Activated CD4-positive, alpha-beta memory T cell treated with anti-CD3 and anti-CD28 coated beads, Interleukin-2, amount 10 ng/mL, durations not matched to agents 7 days and 5 days (primary cell): ENCODE data around the gene EGLN2. TPM values are rescaled to one million over a fixed set of nuclear protein-coding genes. Genes with fewer than 3 reads are reported as not detected.
"Not testable (repeated sequence)": the region's sequence is repeated elsewhere in the genome, so short reads cannot be mapped to it uniquely, and the experiment has no call there.

ENCODE experiments used
- CTCF ChIA-PET: fragments of 350-600 bp; sonication (Branson Sonifier 250); formaldehyde crosslinking; loops from one replicate; lab custom pipeline; 2021; ENCODE audit warnings: antibody characterized with exemption, inconsistent platforms; lab: Charles Lee
- POLR2A ChIA-PET: fragments of 350-600 bp; sonication (Branson Sonifier 250); formaldehyde crosslinking; loops from one replicate; lab custom pipeline; 2021; ENCODE audit warnings: antibody characterized with exemption; lab: Charles Lee
- DNase-seq: peaks from one replicate; pipeline ENCODE4 v3.0.0-alpha.2; 2020
- H3K27ac Mint-ChIP-seq: one replicate; pipeline ENCODE4 v1.8.0; 2021; ENCODE audit warnings: mild to moderate bottlenecking, mixed read lengths
- H3K27me3 Mint-ChIP-seq: one replicate; pipeline ENCODE4 v1.8.0; 2021; ENCODE audit warnings: mixed read lengths
- H3K36me3 Mint-ChIP-seq: one replicate; pipeline ENCODE4 v1.8.0; 2021; ENCODE audit warnings: low read depth, mixed read lengths
- H3K4me1 Mint-ChIP-seq: one replicate; pipeline ENCODE4 v1.8.0; 2021; ENCODE audit warnings: mixed read lengths
- H3K4me3 Mint-ChIP-seq: one replicate; pipeline ENCODE4 v1.8.0; 2021; ENCODE audit warnings: mild to moderate bottlenecking, mixed read lengths
- H3K9me3 Mint-ChIP-seq: one replicate; pipeline ENCODE4 v1.8.0; 2021; ENCODE audit warnings: mixed read lengths
- total RNA-seq, 2 experiments: library from RNA; stranded (reverse); gene quantifications; one replicate each; pipeline ENCODE4 v1.2.3, GENCODE V29; 2021

Gene EGLN2
- total RNA-seq, 2 experiments from 2014 or later, result 127 to 128 TPM

GRCh38 chr19:40762754-40763470 lies 36.1 kb upstream of the EGLN2 start:
- H3K36me3 Mint-ChIP-seq, result peaks cover 82% of the 10 kb centered on the region
- ChIA-PET POLR2A (interaction anchor here (1.0 to 1.3 kb wide), 2 partner anchors 9 to 13 kb away, joined by 4 read pairs; partner anchors contain the start of gene ACTMAP), CTCF (no interaction called here)
- no peaks in the 10 kb centered on the region for H3K9me3 Mint-ChIP-seq
- no peak for DNase-seq
- H3K4me3 Mint-ChIP-seq, result no peak overlapping the region
- H3K27me3 Mint-ChIP-seq, result no peaks in the 10 kb centered on the region
- peaks cover 44% of the 10 kb centered on the region for H3K4me1 Mint-ChIP-seq
- peak overlapping the region; percentile 34 for H3K27ac Mint-ChIP-seq

- H3K9me3 Mint-ChIP-seq, result no peaks in the 10 kb centered on the region
- POLR2A ChIA-PET, result interaction anchor here (1.0 to 1.3 kb wide), 2 partner anchors 9 to 14 kb away, joined by 4 read pairs; partner anchors contain the start of gene ACTMAP
- H3K27me3 Mint-ChIP-seq, result no peaks in the 10 kb centered on the region
- CTCF ChIA-PET, result no interaction called here
- no peak overlapping the region for H3K27ac Mint-ChIP-seq
- DNase-seq, result no peak
- H3K4me3 Mint-ChIP-seq, result no peak overlapping the region
- peaks cover 39% of the 10 kb centered on the region for H3K4me1 Mint-ChIP-seq
- peaks cover 76% of the 10 kb centered on the region for H3K36me3 Mint-ChIP-seq
These were observed 35.5 kb upstream of the EGLN2 start for GRCh38 chr19:40763526-40763925.

GRCh38 chr19:40763963-40764362 lies 35.0 kb upstream of the EGLN2 start:
- H3K27ac Mint-ChIP-seq, result peak overlapping the region; percentile 4
- CTCF ChIA-PET, result no interaction called here

GRCh38 chr19:40766385-40766784 lies 32.6 kb upstream of the EGLN2 start:
- not testable (repeated sequence) for DNase-seq, H3K27ac Mint-ChIP-seq, H3K9me3 Mint-ChIP-seq, H3K4me3 Mint-ChIP-seq, H3K27me3 Mint-ChIP-seq
- peaks cover 35% of the 10 kb centered on the region for H3K4me1 Mint-ChIP-seq
- POLR2A ChIA-PET, result interaction anchor here (1.1 to 2.6 kb wide), 4 partner anchors 9 to 16 kb away, joined by 3 to 15 read pairs (median 6); partner anchors contain the start of genes ACTMAP, RAB4B and SNRPA
- H3K36me3 Mint-ChIP-seq, result peaks cover 69% of the 10 kb centered on the region
- CTCF ChIA-PET, result interaction anchor here (1.2 kb wide), 1 partner anchor 9 kb away, joined by 3 read pairs; no protein-coding TSS in a partner anchor

More at GRCh38 chr19:40763963-40764362, 35.0 kb upstream of the EGLN2 start:
- no peak for DNase-seq
- peaks cover 78% of the 10 kb centered on the region for H3K36me3 Mint-ChIP-seq
- POLR2A ChIA-PET, result interaction anchor here (1.3 kb wide), 1 partner anchor 10 kb away, joined by 4 read pairs; no protein-coding TSS in a partner anchor
- H3K4me3 Mint-ChIP-seq, result no peak overlapping the region
- peaks cover 39% of the 10 kb centered on the region for H3K4me1 Mint-ChIP-seq
- H3K27me3 Mint-ChIP-seq, result no peaks in the 10 kb centered on the region
- no peaks in the 10 kb centered on the region for H3K9me3 Mint-ChIP-seq

GRCh38 chr19:40768869-40769268 lies 30.1 kb upstream of the EGLN2 start:
- POLR2A ChIA-PET, result interaction anchor here (1.7 kb wide), 1 partner anchor 10 kb away, joined by 7 read pairs; the partner anchor contains the start of gene RAB4B
- peaks cover 46% of the 10 kb centered on the region for H3K36me3 Mint-ChIP-seq

GRCh38 chr19:40771101-40771862 lies 27.7 kb upstream of the EGLN2 start:
- Mint-ChIP-seq H3K4me1 (peaks cover 14% of the 10 kb centered on the region), H3K36me3 (peaks cover 24% of the 10 kb centered on the region)
- not testable (repeated sequence) for H3K27ac Mint-ChIP-seq, DNase-seq, H3K4me3 Mint-ChIP-seq, H3K27me3 Mint-ChIP-seq, H3K9me3 Mint-ChIP-seq
- ChIA-PET POLR2A (interaction anchor here (1.1 to 1.6 kb wide), 5 partner anchors 10 to 34 kb away, joined by 3 to 8 read pairs (median 5); partner anchors contain the start of gene ACTMAP), CTCF (interaction anchor here (2.2 kb wide), 1 partner anchor 34 kb away, joined by 7 read pairs; no protein-coding TSS in a partner anchor)

More at GRCh38 chr19:40768869-40769268, 30.1 kb upstream of the EGLN2 start:
- H3K4me1 Mint-ChIP-seq, result peaks cover 23% of the 10 kb centered on the region
- no peaks in the 10 kb centered on the region for H3K27me3 Mint-ChIP-seq
- no peaks in the 10 kb centered on the region for H3K9me3 Mint-ChIP-seq
- H3K27ac Mint-ChIP-seq, result no peak overlapping the region
- DNase-seq, result no peak
- CTCF ChIA-PET, result no interaction called here
- H3K4me3 Mint-ChIP-seq, result no peak overlapping the region

- CTCF ChIA-PET, result interaction anchor here (0.6 to 4.1 kb wide), 3 partner anchors 22 to 114 kb away, joined by 3 to 48 read pairs (median 5); partner anchors contain the start of genes ACTMAP and SNRPA
- no peak within 1 kb of the TSS for H3K27ac Mint-ChIP-seq
These were observed 23.9 kb upstream of the EGLN2 start, which contains the start of gene MIA for GRCh38 chr19:40774916-40775631. Gene MIA, plus strand, starts transcription at chr19:40775521. Its CDS starts 22 bp downstream, at chr19:40775543.

GRCh38 chr19:40775632-40776022 lies 23.4 kb upstream of the EGLN2 start:
- H3K36me3 Mint-ChIP-seq, result peaks cover 22% of the 10 kb centered on the region
- POLR2A ChIA-PET, result interaction anchor here (3.7 to 7.7 kb wide), 2 partner anchors 23 to 26 kb away, joined by 161 to 244 read pairs; partner anchors contain the start of genes ACTMAP, EGLN2 and SNRPA
- H3K27ac Mint-ChIP-seq, result no peak overlapping the region
- H3K9me3 Mint-ChIP-seq, result no peaks in the 10 kb centered on the region
- no peak overlapping the region for H3K4me3 Mint-ChIP-seq
- peaks cover 40% of the 10 kb centered on the region for H3K4me1 Mint-ChIP-seq
- DNase-seq, result no peak
- H3K27me3 Mint-ChIP-seq, result peaks cover 2% of the 10 kb centered on the region
- CTCF ChIA-PET, result interaction anchor here (1.3 to 4.1 kb wide), 3 partner anchors 22 to 31 kb away, joined by 5 to 48 read pairs (median 41); partner anchors contain the start of genes ACTMAP, EGLN2 and SNRPA

More at GRCh38 chr19:40774916-40775631, 23.9 kb upstream of the EGLN2 start, which contains the start of gene MIA:
- Mint-ChIP-seq H3K9me3 (no peaks in the 10 kb centered on the region), H3K36me3 (peaks cover 20% of the 10 kb centered on the region), H3K4me3 (no peak within 1 kb of the TSS), H3K4me1 (peaks cover 37% of the 10 kb centered on the region), H3K27me3 (peaks cover 2% of the 10 kb centered on the region)
- POLR2A ChIA-PET, result interaction anchor here (7.7 kb wide), 1 partner anchor 23 kb away, joined by 244 read pairs; the partner anchor contains the start of genes ACTMAP and SNRPA
- no peak for DNase-seq

GRCh38 chr19:40776364-40776763 lies 22.6 kb upstream of the EGLN2 start:
- POLR2A ChIA-PET, result interaction anchor here (2.6 to 7.7 kb wide), 3 partner anchors 24 to 86 kb away, joined by 11 to 244 read pairs (median 161); partner anchors contain the start of genes ACTMAP, EGLN2, NUMBL and SNRPA
- CTCF ChIA-PET, result interaction anchor here (1.7 to 4.1 kb wide), 4 partner anchors 22 to 43 kb away, joined by 6 to 50 read pairs (median 44); partner anchors contain the start of genes ACTMAP, EGLN2 and SNRPA
- H3K4me1 Mint-ChIP-seq, result peaks cover 36% of the 10 kb centered on the region
- no peak overlapping the region for H3K4me3 Mint-ChIP-seq
- H3K36me3 Mint-ChIP-seq, result peaks cover 20% of the 10 kb centered on the region
- H3K27ac Mint-ChIP-seq, result no peak overlapping the region
- peaks cover 2% of the 10 kb centered on the region for H3K27me3 Mint-ChIP-seq
- H3K9me3 Mint-ChIP-seq, result no peaks in the 10 kb centered on the region
- no peak for DNase-seq

- peaks cover 36% of the 10 kb centered on the region for H3K4me1 Mint-ChIP-seq
- H3K27ac Mint-ChIP-seq, result peak overlapping the region; percentile 99
- H3K36me3 Mint-ChIP-seq, result peaks cover 22% of the 10 kb centered on the region
- H3K27me3 Mint-ChIP-seq, result peaks cover 2% of the 10 kb centered on the region
- peak overlapping the region; percentile 95 for H3K4me3 Mint-ChIP-seq
- POLR2A ChIA-PET, result interaction anchor here (0.7 to 7.7 kb wide), 19 partner anchors 9 to 550 kb away, joined by 3 to 244 read pairs (median 4); partner anchors contain the start of genes ACTMAP, COQ8B, EGLN2 and ITPKC
- no peaks in the 10 kb centered on the region for H3K9me3 Mint-ChIP-seq
- peak; percentile 95 for DNase-seq
- CTCF ChIA-PET, result interaction anchor here (0.8 to 4.1 kb wide), 14 partner anchors 9 to 806 kb away, joined by 3 to 50 read pairs (median 4); partner anchors contain the start of genes ACTMAP, EGLN2, PSMC4 and SNRPA
These were observed 21.9 kb upstream of the EGLN2 start for GRCh38 chr19:40776932-40777644.

- CTCF ChIA-PET, result interaction anchor here (0.8 to 4.1 kb wide), 16 partner anchors 9 to 807 kb away, joined by 3 to 50 read pairs (median 5); partner anchors contain the start of genes ACTMAP, EGLN2, PSMC4 and SNRPA
- H3K4me3 Mint-ChIP-seq, result peak overlapping the region; percentile 95
- H3K9me3 Mint-ChIP-seq, result no peaks in the 10 kb centered on the region
- peaks cover 24% of the 10 kb centered on the region for H3K36me3 Mint-ChIP-seq
- POLR2A ChIA-PET, result interaction anchor here (0.7 to 7.7 kb wide), 23 partner anchors 9 to 572 kb away, joined by 3 to 244 read pairs (median 4); partner anchors contain the start of genes ACTMAP, COQ8B, EGLN2 and ITPKC
- peaks cover 2% of the 10 kb centered on the region for H3K27me3 Mint-ChIP-seq
- DNase-seq, result no peak
- H3K4me1 Mint-ChIP-seq, result peaks cover 36% of the 10 kb centered on the region
- H3K27ac Mint-ChIP-seq, result peak overlapping the region; percentile 99
These were observed 21.4 kb upstream of the EGLN2 start for GRCh38 chr19:40777645-40777936.
